Panc1 (cell line): ENCODE measurements around the gene TBCC.

Experiments used
- CTCF ChIP-seq: fragments of 450-650 bp; IDR thresholded peaks from 2 replicates; pipeline ENCODE4 v1.5.1; 2017; ENCODE audit warnings: mild to moderate bottlenecking
- POLR2AphosphoS5 ChIP-seq: IDR thresholded peaks from 2 replicates; pipeline ENCODE4 v1.6.1; 2012; ENCODE audit warnings: mild to moderate bottlenecking, low read depth, low read length, moderate library complexity
- REST ChIP-seq, 2 experiments: IDR thresholded peaks; 2 replicates each; pipeline ENCODE4 v1.6.1; 2011 to 2012; ENCODE audit warnings: low read depth in 2 of 2, control low read depth in 1 of 2, low read length in 1 of 2, mild to moderate bottlenecking in 1 of 2, moderate library complexity in 1 of 2; ENCODE audit not compliant: insufficient read depth in 1 of 2
- SIN3A ChIP-seq: IDR thresholded peaks from 2 replicates; pipeline ENCODE4 v1.6.1; 2012; ENCODE audit warnings: low read depth, mild to moderate bottlenecking, low read length, moderate library complexity, borderline replicate concordance; ENCODE audit not compliant: insufficient read depth

- TF ChIP-seq POLR2AphosphoS5 (no peak), CTCF (no peak), REST (IDR thresholded peaks at IDR 0.05; ENCODE audit: insufficient read depth in 1 of 2, low read depth in 2 of 2, low read length in 1 of 2) (no peak), SIN3A (no peak)
These were observed 28.3 kb upstream of the TBCC start for GRCh38 chr6:42774201-42774600.
